ENCODE measurements around the gene PCDH11X. TPM values are rescaled to one million over a fixed set of nuclear protein-coding genes. Genes with fewer than 3 reads are reported as not detected.

PCDH11X gene
- total and polyA plus RNA-seq, 2 donors = 0.23 to 3.4 TPM

Small RNA genes within 50 kb of the gene (small RNA-seq; reads per million reads assigned to genes)
- gene RNU2-26P = not detected
